ENCODE measurements around the gene HNRNPA1. TPM values are rescaled to one million over a fixed set of nuclear protein-coding genes. Genes with fewer than 3 reads are reported as not detected.

Gene HNRNPA1
- total RNA-seq, 1 experiment from 2014 or later = 3,193 TPM

DNA sequence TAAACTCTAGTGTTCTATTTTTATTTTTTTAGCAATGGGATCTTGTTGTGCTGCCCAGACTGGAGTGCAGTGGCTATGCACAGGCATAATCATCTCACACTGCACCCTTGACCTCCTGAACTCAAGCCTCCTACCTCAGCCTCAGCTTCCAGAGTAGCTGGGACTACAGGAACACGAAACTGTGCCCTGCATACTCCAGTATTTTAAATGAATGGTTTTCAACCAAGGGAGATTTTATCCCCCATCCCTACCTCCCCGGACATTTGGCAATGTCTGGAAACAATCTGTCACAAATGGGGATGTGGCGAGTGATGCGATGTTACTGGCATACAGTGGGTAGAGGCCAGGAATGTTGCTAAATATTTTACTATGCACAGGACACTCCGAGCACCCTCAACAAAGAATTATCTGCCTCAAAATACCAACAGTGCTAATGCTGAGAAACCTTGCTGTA lies 2.7 kb upstream of the HNRNPA1 start:
- Histone ChIP-seq H3K27me3 (ENCODE audit: insufficient read depth, low read length) (no peaks in the 10 kb centered on the region), H3K23me2 (ENCODE audit: insufficient read length, low read depth, low read length, poor library complexity, severe bottlenecking) (peaks cover 7% of the 10 kb centered on the region), H3T11ph (ENCODE audit: low read length) (no peak overlapping the region), H2BK15ac (ENCODE audit: low read depth, low read length) (no peak overlapping the region), H3K4ac (ENCODE audit: low read depth, low read length) (no peak overlapping the region), H2BK12ac (ENCODE audit: insufficient read length, low read depth, low read length) (no peak overlapping the region), H2AFZ (ENCODE audit: low read length) (no peak overlapping the region), H2BK20ac (ENCODE audit: low read depth, low read length, poor library complexity, severe bottlenecking) (no peak overlapping the region), H3K4me2 (ENCODE audit: insufficient read depth, insufficient read length, low read length) (peak overlapping the region; percentile 74), H3K9ac (ENCODE audit: extremely low read depth, insufficient read length, low read length) (peak overlapping the region; percentile 98), H3K23ac (ENCODE audit: insufficient read length, low read depth, low read length) (no peak overlapping the region), H3K79me2 (ENCODE audit: insufficient read depth, low read length) (peaks cover 19% of the 10 kb centered on the region; the same call in 1 of the 2 replicates), H3K18ac (ENCODE audit: insufficient read length, low read depth, low read length) (no peak overlapping the region), H4K20me1 (ENCODE audit: control insufficient read depth, insufficient read depth, insufficient read length) (no peaks in the 10 kb centered on the region), H4K8ac (replicated peaks; ENCODE audit: insufficient read length, low read depth, low read length) (no peak overlapping the region), H4K91ac (ENCODE audit: insufficient read length, low read depth, low read length) (no peak overlapping the region), H3K56ac (ENCODE audit: insufficient read length, low read depth, low read length) (no peak overlapping the region), H3K79me1 (ENCODE audit: insufficient read depth, low read depth, low read length, poor library complexity, severe bottlenecking) (no peaks in the 10 kb centered on the region), H3K4me1 (ENCODE audit: insufficient read depth, low read length) (no peaks in the 10 kb centered on the region), H2BK5ac (ENCODE audit: insufficient read length, low read length) (no peak overlapping the region), H3K27ac (ENCODE audit: insufficient read length, low read depth, low read length) (no peak overlapping the region), H4K5ac (ENCODE audit: insufficient read length, low read depth, low read length) (no peak overlapping the region), H3K14ac (ENCODE audit: insufficient read depth, low read length) (no peak overlapping the region), H2BK120ac (ENCODE audit: low read depth, low read length, poor library complexity, severe bottlenecking) (no peak overlapping the region), H3K9me3 (ENCODE audit: control insufficient read depth, low read depth, low read length) (no peaks in the 10 kb centered on the region), H2AK5ac (ENCODE audit: insufficient read length, low read length) (no peak overlapping the region)
- WGBS (ENCODE audit: extremely low coverage, insufficient read length, low lambda C conversion rate) = no CpG with 5 or more reads among the region's 5 CpGs
- no peak overlapping the region for H3K4me3 Mint-ChIP-seq
- peaks cover 26 to 39% of the 10 kb centered on the region in 2 experiments for H3K4me1 Mint-ChIP-seq
- H3K9me3 Mint-ChIP-seq = no peaks in the 10 kb centered on the region
- TF ChIP-seq, protein P1, sequence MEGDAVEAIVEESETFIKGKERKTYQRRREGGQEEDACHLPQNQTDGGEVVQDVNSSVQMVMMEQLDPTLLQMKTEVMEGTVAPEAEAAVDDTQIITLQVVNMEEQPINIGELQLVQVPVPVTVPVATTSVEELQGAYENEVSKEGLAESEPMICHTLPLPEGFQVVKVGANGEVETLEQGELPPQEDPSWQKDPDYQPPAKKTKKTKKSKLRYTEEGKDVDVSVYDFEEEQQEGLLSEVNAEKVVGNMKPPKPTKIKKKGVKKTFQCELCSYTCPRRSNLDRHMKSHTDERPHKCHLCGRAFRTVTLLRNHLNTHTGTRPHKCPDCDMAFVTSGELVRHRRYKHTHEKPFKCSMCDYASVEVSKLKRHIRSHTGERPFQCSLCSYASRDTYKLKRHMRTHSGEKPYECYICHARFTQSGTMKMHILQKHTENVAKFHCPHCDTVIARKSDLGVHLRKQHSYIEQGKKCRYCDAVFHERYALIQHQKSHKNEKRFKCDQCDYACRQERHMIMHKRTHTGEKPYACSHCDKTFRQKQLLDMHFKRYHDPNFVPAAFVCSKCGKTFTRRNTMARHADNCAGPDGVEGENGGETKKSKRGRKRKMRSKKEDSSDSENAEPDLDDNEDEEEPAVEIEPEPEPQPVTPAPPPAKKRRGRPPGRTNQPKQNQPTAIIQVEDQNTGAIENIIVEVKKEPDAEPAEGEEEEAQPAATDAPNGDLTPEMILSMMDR (conservative IDR thresholded peaks at IDR 0.05) = no peak
- no peak for DNase-seq
- H3K27ac Mint-ChIP-seq = peak overlapping the region in 2 of 3 experiments; percentile 24 to 78; a peak in 3 of 7 replicates
- H3K36me3 Mint-ChIP-seq (ENCODE audit: insufficient read depth in 1 of 3, low read depth in 3 of 3) = peaks cover 18 to 23% (median 20%) of the 10 kb centered on the region in 3 experiments
- H3K27me3 Mint-ChIP-seq (ENCODE audit: low read depth) = no peaks in the 10 kb centered on the region; the same call in 1 of the 2 replicates

Measured in H9 (cell line).